Keratinocyte (primary cell): Measurements from ENCODE around the gene TBPL2.

Experiments
- EZH2 ChIP-seq: IDR thresholded peaks from one replicate; pipeline ENCODE4 v1.6.1; 2012; ENCODE audit warnings: inconsistent platforms, mild to moderate bottlenecking, low read length, moderate library complexity
- TF ChIP-seq, protein P1 (sequence below), 3 experiments: IDR thresholded peaks in 1 of 3; conservative IDR thresholded peaks in 1 of 3; optimal IDR thresholded peaks in 1 of 3; 2 replicates in 2 of 3; 3 replicates in 1 of 3; pipeline versions ENCODE3 to v1.5.1; 2011; ENCODE audit warnings: low read length in 3 of 3, mild to moderate bottlenecking in 3 of 3, moderate library complexity in 2 of 3, control low read depth in 1 of 3, inconsistent platforms in 1 of 3; ENCODE audit not compliant: insufficient read depth in 2 of 3; ENCODE audit errors: extremely low read depth in 1 of 3

DNA sequence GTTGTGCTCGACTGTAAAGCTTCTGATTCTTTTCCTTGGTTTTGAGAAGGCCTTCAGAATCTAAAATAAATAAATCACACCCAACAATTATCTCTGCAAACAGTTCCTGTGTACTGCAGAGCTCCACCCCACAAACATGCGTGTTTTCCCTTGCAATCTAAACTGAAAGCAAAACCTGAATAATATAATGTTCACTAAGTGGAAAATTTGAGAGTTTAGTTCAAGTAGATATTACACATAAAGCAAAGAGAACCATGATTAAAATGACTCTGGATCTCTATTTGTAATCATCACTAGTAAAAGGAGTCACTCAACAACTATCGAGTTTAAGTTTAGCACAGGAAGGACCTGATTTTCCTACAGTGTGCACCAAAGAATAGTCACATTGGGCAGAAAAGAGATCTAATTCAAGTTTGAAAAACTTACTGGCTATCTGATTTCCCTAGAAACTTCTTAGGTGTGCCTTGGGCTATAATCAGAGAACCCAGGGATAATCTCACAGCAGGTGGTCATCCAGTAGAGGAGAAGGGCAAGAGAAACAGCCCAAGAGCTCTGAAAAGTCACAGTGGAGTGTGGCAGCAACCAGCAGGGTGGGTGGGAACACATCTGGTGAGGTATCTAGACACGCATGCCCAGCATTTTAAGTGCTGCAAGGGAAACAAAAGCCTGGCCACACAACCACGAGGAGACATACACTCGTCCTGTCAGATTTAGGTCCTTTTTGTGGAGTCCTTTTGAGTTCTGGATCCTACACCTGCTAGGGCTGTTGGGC lies 54.2 kb downstream of the TBPL2 start:
- TF ChIP-seq, protein P1, sequence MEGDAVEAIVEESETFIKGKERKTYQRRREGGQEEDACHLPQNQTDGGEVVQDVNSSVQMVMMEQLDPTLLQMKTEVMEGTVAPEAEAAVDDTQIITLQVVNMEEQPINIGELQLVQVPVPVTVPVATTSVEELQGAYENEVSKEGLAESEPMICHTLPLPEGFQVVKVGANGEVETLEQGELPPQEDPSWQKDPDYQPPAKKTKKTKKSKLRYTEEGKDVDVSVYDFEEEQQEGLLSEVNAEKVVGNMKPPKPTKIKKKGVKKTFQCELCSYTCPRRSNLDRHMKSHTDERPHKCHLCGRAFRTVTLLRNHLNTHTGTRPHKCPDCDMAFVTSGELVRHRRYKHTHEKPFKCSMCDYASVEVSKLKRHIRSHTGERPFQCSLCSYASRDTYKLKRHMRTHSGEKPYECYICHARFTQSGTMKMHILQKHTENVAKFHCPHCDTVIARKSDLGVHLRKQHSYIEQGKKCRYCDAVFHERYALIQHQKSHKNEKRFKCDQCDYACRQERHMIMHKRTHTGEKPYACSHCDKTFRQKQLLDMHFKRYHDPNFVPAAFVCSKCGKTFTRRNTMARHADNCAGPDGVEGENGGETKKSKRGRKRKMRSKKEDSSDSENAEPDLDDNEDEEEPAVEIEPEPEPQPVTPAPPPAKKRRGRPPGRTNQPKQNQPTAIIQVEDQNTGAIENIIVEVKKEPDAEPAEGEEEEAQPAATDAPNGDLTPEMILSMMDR (optimal IDR thresholded peaks at IDR 0.05 in 1 of 3, IDR thresholded peaks at IDR 0.05 in 1 of 3, conservative IDR thresholded peaks at IDR 0.05 in 1 of 3; ENCODE audit: extremely low read depth in 1 of 3, insufficient read depth in 2 of 3, low read length in 3 of 3) = no peak
- no peak for TF ChIP-seq EZH2
